Vagina (tissue), 2 donors: ENCODE results near the gene KDM4C. TPM values are rescaled to one million over a fixed set of nuclear protein-coding genes. Genes with fewer than 3 reads are reported as not detected.

ENCODE experiments used
- DNase-seq, 2 donors: peaks; one replicate each; pipeline ENCODE4 v3.0.0-alpha.2; 2017; ENCODE audit errors: extremely low spot score in 2 of 2
- H3K27ac ChIP-seq: fragments of 200-600 bp; sonication (generic); one replicate; pipeline ENCODE4 v1.5.1; 2019
- H3K27me3 ChIP-seq: fragments of 200-600 bp; sonication (generic); one replicate; pipeline ENCODE4 v1.5.1; 2019
- H3K36me3 ChIP-seq, 2 donors: fragments of 200-600 bp; sonication (generic); one replicate each; pipeline ENCODE4 v1.5.1; 2017 to 2019
- H3K4me1 ChIP-seq: fragments of 200-600 bp; sonication (generic); one replicate; pipeline ENCODE4 v1.5.1; 2019
- H3K4me3 ChIP-seq, 2 donors: fragments of 200-600 bp; sonication (generic); 1 replicate in 1 of 2; 2 replicates in 1 of 2; pipeline ENCODE4 v1.5.1; 2016 to 2019
- H3K9me3 ChIP-seq: fragments of 200-600 bp; sonication (generic); one replicate; pipeline ENCODE4 v1.5.1; 2019
- CTCF ChIP-seq, 3 experiments: fragments of 450-650 bp in 2 of 3; fragments of 200-600 bp in 1 of 3; sonication (generic) in 1 of 3; IDR thresholded peaks; one replicate each; pipeline ENCODE4 v1.5.1; 2017 to 2019; ENCODE audit warnings: antibody characterized with exemption in 3 of 3, mild to moderate bottlenecking in 2 of 3, moderate library complexity in 2 of 3
- POLR2A ChIP-seq, 2 donors: fragments of 450-650 bp; IDR thresholded peaks; one replicate each; pipeline ENCODE4 v1.6.1; 2017; ENCODE audit warnings: antibody characterized with exemption in 2 of 2, mild to moderate bottlenecking in 2 of 2, moderate library complexity in 2 of 2
- POLR2AphosphoS5 ChIP-seq, 2 donors: sonication (generic); formaldehyde crosslinking; IDR thresholded peaks; one replicate each; pipeline ENCODE4 v1.9.0; 2017; ENCODE audit warnings: antibody characterized with exemption in 2 of 2, mild to moderate bottlenecking in 2 of 2, low read depth in 1 of 2; ENCODE audit not compliant: insufficient read depth in 1 of 2
- intact Hi-C: fragments of 100-400 bp; cut with DNase I; formaldehyde crosslinking; loops from one replicate; pipeline ENCODE4 v1.15.1; 2023
- total RNA-seq: library from RNA; depleted of rRNA; stranded (reverse); fragments of >200 nt; gene quantifications from one replicate; pipeline ENCODE4 v1.2.3, GENCODE V29; 2016

Gene KDM4C
- total RNA-seq, 1 donor from 2014 or later, result 35.6 TPM

- Histone ChIP-seq H3K9me3 (no peaks in the 10 kb centered on the region), H3K27ac (no peak overlapping the region), H3K4me3 (no peak overlapping the region), H3K36me3 (no peaks in the 10 kb centered on the region), H3K4me1 (no peaks in the 10 kb centered on the region), H3K27me3 (no peaks in the 10 kb centered on the region)
- no peak for DNase-seq
- intact Hi-C loops, result no loop called here
- no peak for TF ChIP-seq CTCF (IDR thresholded peaks at IDR 0.05)
Observed at GRCh38 chr9:7053903-7054302, 296.1 kb downstream of the KDM4C start.

DNA sequence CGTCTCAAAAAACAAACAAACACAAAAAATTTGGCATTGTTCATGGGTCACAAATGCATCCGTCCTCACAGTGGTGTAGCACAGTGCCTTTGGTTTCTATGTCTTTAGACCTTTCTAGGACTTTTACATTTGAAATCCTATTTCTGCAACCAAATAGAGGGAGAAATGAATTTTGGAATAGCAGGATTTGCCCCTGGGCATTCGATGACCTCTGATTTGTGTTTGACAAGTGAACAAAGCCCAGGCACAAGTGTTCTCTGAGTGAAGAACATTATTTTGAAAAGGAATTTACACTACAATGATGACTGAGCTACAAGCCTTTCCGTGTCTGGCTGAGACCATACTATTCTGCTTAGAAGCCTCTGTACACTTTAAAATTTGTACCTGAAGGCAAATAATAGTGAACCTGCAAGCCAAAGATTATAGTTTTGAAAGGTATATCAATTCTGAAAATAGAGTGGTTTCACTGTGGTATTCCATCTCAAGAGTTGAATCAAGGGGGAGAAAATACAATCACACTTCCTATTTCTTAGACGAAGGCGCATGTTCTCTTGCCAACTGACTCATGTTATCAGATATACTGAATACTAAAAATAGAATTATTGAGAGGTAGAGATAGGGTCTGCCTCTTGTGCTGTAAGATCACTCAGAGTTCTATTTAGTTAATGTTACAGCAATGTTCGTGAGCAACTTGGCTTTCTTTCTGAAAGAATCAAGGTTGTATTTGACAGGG, 297.6 kb downstream of the KDM4C start:
- TF ChIP-seq POLR2AphosphoS5 (IDR thresholded peaks at IDR 0.05; ENCODE audit: insufficient read depth in 1 of 2, low read depth in 1 of 2) (no peak), POLR2A (IDR thresholded peaks at IDR 0.05) (no peak), CTCF (IDR thresholded peaks at IDR 0.05) (no peak)
- no peaks in the 10 kb centered on the region for H3K9me3 ChIP-seq
- H3K4me1 ChIP-seq, result no peaks in the 10 kb centered on the region
- H3K27me3 ChIP-seq, result no peaks in the 10 kb centered on the region
- DNase-seq, result no peak
- no peaks in the 10 kb centered on the region for H3K36me3 ChIP-seq
- no peak overlapping the region for H3K27ac ChIP-seq
- intact Hi-C loops, result no loop called here
- no peak overlapping the region for H3K4me3 ChIP-seq

- no peaks in the 10 kb centered on the region for H3K27me3 ChIP-seq
- no peak for TF ChIP-seq POLR2AphosphoS5 (IDR thresholded peaks at IDR 0.05; ENCODE audit: insufficient read depth in 1 of 2, low read depth in 1 of 2)
- TF ChIP-seq CTCF (IDR thresholded peaks at IDR 0.05), result no peak
- no peak for TF ChIP-seq POLR2A (IDR thresholded peaks at IDR 0.05)
- no peak overlapping the region for H3K27ac ChIP-seq
- H3K36me3 ChIP-seq, result no peaks in the 10 kb centered on the region
- no peaks in the 10 kb centered on the region for H3K4me1 ChIP-seq
- no peak overlapping the region for H3K4me3 ChIP-seq
- DNase-seq, result no peak
- H3K9me3 ChIP-seq, result no peaks in the 10 kb centered on the region
- intact Hi-C loops, result no loop called here
Observed at GRCh38 chr9:7056254-7056653, 298.5 kb downstream of the KDM4C start.

- Histone ChIP-seq H3K9me3 (no peaks in the 10 kb centered on the region), H3K4me3 (no peak overlapping the region), H3K27me3 (no peaks in the 10 kb centered on the region), H3K36me3 (no peaks in the 10 kb centered on the region), H3K4me1 (no peaks in the 10 kb centered on the region), H3K27ac (no peak overlapping the region)
- no peak for TF ChIP-seq POLR2A (IDR thresholded peaks at IDR 0.05)
- TF ChIP-seq POLR2AphosphoS5 (IDR thresholded peaks at IDR 0.05; ENCODE audit: insufficient read depth in 1 of 2, low read depth in 1 of 2), result no peak
- intact Hi-C loops, result no loop called here
- no peak for DNase-seq
Observed at GRCh38 chr9:7058473-7058872, 300.7 kb downstream of the KDM4C start.

- intact Hi-C loops, result no loop called here
- H3K36me3 ChIP-seq, result no peaks in the 10 kb centered on the region
- no peaks in the 10 kb centered on the region for H3K27me3 ChIP-seq
Observed at GRCh38 chr9:7067169-7067568, 309.4 kb downstream of the KDM4C start.

More at GRCh38 chr9:7067169-7067568, 309.4 kb downstream of the KDM4C start:
- Histone ChIP-seq H3K4me3 (no peak overlapping the region), H3K4me1 (no peaks in the 10 kb centered on the region), H3K27ac (no peak overlapping the region), H3K9me3 (no peaks in the 10 kb centered on the region)
- no peak for DNase-seq
- TF ChIP-seq POLR2AphosphoS5 (IDR thresholded peaks at IDR 0.05; ENCODE audit: insufficient read depth in 1 of 2, low read depth in 1 of 2), result no peak
- no peak for TF ChIP-seq POLR2A (IDR thresholded peaks at IDR 0.05)
- no peak for TF ChIP-seq CTCF (IDR thresholded peaks at IDR 0.05)
